Activated CD8-positive, alpha-beta T cell treated with anti-CD3 and anti-CD28 coated beads, Interleukin-2, amount 10 ng/mL, durations not matched to agents 7 days and 5 days (primary cell): ENCODE measurements around the gene ZNF521. TPM values are rescaled to one million over a fixed set of nuclear protein-coding genes. Genes with fewer than 3 reads are reported as not detected.

Experiments used
- ATAC-seq: fragments of 150-1000 bp; cut with Tn5 transposase; one replicate; pipeline ENCODE4 v1.10.0; 2021; ENCODE audit warnings: moderate library complexity
- CTCF ChIA-PET: fragments of 350-600 bp; sonication (Branson Sonifier 250); formaldehyde crosslinking; loops from one replicate; lab custom pipeline; 2021; ENCODE audit warnings: antibody characterized with exemption; lab: Charles Lee
- POLR2A ChIA-PET: fragments of 350-600 bp; sonication (Branson Sonifier 250); formaldehyde crosslinking; loops from one replicate; lab custom pipeline; 2021; ENCODE audit warnings: antibody characterized with exemption; lab: Charles Lee
- DNase-seq: peaks from one replicate; pipeline ENCODE4 v3.0.0-alpha.2; 2020
- H3K27ac Mint-ChIP-seq: one replicate; pipeline ENCODE4 v1.8.0; 2021; ENCODE audit warnings: mild to moderate bottlenecking, mixed read lengths
- H3K27me3 Mint-ChIP-seq: one replicate; pipeline ENCODE4 v1.8.0; 2021; ENCODE audit warnings: low read depth, mixed read lengths
- H3K36me3 Mint-ChIP-seq: one replicate; pipeline ENCODE4 v1.8.0; 2021; ENCODE audit warnings: low read depth, mixed read lengths
- H3K4me1 Mint-ChIP-seq: one replicate; pipeline ENCODE4 v1.8.0; 2021; ENCODE audit warnings: low read depth, mixed read lengths
- H3K4me3 Mint-ChIP-seq: one replicate; pipeline ENCODE4 v1.8.0; 2021; ENCODE audit warnings: mild to moderate bottlenecking, mixed read lengths
- H3K9me3 Mint-ChIP-seq: one replicate; pipeline ENCODE4 v1.8.0; 2022; ENCODE audit warnings: mixed read lengths; ENCODE audit not compliant: insufficient read depth
- total RNA-seq, 2 experiments: library from RNA; stranded (reverse); gene quantifications; one replicate each; pipeline ENCODE4 v1.2.3, GENCODE V29; 2021

Gene ZNF521
- total RNA-seq, 2 experiments from 2014 or later: not detected

DNA sequence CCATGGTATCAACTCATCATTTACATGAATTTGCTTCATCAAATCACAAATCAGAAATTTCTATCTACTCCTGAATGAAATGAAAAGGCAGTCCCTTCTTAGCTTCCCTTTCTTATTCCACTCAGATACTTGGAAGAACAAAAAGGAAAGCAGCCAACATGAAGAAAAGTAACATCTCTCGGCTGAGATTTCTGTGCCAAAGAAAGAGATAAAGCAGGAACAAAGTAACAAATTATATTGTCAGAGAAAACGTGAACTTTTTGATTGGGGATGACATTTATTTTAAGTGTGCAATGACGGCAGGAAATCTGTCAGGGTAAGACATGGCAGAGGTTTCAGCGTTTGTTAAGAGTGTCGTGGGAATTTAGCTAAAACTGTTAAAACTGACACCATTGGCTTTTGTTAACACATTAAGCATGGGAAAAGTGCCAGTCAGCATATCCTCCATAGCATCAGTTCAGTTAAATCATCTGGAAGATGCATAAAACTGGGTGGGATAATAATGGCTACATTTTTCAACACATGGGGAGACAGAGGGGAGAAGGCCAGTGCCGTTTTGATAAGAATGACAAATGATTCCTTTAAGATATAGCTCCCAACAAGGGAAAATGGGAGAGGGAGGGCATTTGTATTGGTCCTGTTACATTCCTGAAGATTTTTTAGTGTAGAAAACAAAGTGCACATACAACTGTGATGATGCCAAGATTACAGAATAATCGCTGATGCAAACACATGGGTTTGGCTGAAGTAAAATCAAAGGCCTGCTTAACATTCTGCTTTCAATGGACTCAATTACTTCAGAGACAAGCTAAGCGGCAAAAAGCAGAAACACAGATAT, 211.6 kb downstream of the ZNF521 start:
- no peak for DNase-seq
- no peak overlapping the region for H3K27ac Mint-ChIP-seq
- ATAC-seq: no peak
- H3K4me1 Mint-ChIP-seq: no peaks in the 10 kb centered on the region
- CTCF ChIA-PET: interaction anchor here (0.7 kb wide), 1 partner anchor 195 kb away, joined by 3 read pairs; no protein-coding TSS in a partner anchor
- no peaks in the 10 kb centered on the region for H3K36me3 Mint-ChIP-seq
- POLR2A ChIA-PET: no interaction called here
- H3K9me3 Mint-ChIP-seq: no peaks in the 10 kb centered on the region
- H3K4me3 Mint-ChIP-seq: no peak overlapping the region
- no peaks in the 10 kb centered on the region for H3K27me3 Mint-ChIP-seq

DNA sequence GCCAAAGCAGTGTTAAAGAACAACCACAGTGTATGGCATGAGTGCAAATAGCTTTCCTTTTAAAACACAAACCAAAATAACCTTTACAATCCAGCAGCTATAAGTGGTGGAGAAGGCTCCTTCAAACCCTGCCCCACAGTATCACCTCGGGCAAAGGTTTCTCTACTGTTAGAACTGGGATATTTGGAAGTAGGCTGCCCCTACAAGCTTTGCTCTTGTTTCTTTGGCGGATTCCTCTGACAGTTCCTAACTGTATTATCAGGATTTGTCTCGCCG, 214.8 kb downstream of the ZNF521 start:
- no peaks in the 10 kb centered on the region for H3K4me1 Mint-ChIP-seq
- ATAC-seq: no peak
- CTCF ChIA-PET: no interaction called here
- no peak overlapping the region for H3K4me3 Mint-ChIP-seq
- H3K27me3 Mint-ChIP-seq: no peaks in the 10 kb centered on the region
- no peak overlapping the region for H3K27ac Mint-ChIP-seq
- no peak for DNase-seq
- no peaks in the 10 kb centered on the region for H3K36me3 Mint-ChIP-seq
- POLR2A ChIA-PET: no interaction called here
- H3K9me3 Mint-ChIP-seq: no peaks in the 10 kb centered on the region

DNA sequence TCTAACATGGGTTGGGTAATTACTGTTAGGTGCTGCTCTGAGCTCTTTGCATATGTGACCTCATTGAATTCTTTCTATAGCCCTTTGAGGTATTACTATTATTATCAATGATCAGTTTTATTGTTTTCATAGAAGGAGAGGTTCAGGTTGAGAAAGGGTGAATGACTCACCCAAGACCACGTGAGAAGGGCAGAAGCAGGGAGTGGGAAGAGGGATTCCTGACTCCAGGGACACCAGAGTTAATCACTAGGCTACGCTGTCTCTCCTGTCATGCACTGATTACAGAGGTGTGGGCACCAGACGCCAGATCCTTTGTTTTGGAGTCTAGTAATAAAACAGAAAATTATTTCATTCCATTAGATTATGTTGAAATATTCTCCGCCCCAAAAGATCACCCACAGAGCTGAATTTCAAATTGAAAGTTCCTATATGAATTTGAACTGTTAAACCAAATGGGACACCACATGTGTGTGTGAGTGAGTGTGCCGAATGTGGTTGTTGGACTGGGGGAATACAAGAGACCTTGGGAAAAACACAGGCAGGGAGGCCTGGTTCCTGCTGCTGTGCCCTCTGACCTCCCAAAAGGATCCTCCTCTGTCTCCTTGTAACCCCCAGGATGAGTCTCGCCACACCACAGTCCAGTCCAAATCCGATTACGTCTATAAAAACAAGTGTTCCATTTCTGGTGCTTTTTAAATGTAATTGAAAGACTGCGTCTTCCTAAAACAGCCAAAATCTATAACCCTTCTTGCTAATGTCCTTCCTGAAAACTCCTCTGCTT, 215.4 kb downstream of the ZNF521 start:
- H3K36me3 Mint-ChIP-seq: no peaks in the 10 kb centered on the region
- no peaks in the 10 kb centered on the region for H3K4me1 Mint-ChIP-seq
- no peak for ATAC-seq
- no peak overlapping the region for H3K4me3 Mint-ChIP-seq
- CTCF ChIA-PET: no interaction called here
- H3K27ac Mint-ChIP-seq: no peak overlapping the region
- no peaks in the 10 kb centered on the region for H3K27me3 Mint-ChIP-seq
- DNase-seq: no peak
- H3K9me3 Mint-ChIP-seq: no peaks in the 10 kb centered on the region
- POLR2A ChIA-PET: no interaction called here

DNA sequence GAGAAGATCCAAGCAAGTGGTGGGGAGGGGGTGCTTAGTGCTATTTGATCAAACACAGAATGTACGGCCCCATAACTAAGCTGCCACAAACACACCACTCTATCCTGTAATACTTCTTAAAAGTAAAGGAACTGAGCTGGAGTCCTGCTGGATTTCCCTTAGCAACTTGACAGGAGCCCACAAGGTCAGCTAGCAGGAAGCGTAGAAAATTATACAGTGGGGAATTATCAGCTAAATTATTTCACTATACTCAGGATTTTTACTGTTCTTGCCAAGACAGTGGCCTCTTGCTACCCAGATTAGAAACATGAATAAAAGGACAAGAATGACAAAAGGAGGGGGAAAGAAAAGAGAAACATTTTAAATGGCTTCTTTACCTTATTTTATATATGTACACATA, 217.1 kb downstream of the ZNF521 start:
- Mint-ChIP-seq H3K27me3 (no peaks in the 10 kb centered on the region), H3K4me1 (no peaks in the 10 kb centered on the region), H3K36me3 (no peaks in the 10 kb centered on the region), H3K27ac (no peak overlapping the region), H3K4me3 (no peak overlapping the region), H3K9me3 (no peaks in the 10 kb centered on the region)
- ChIA-PET CTCF (no interaction called here), POLR2A (no interaction called here)
- ATAC-seq (no peak), DNase-seq (no peak)

DNA sequence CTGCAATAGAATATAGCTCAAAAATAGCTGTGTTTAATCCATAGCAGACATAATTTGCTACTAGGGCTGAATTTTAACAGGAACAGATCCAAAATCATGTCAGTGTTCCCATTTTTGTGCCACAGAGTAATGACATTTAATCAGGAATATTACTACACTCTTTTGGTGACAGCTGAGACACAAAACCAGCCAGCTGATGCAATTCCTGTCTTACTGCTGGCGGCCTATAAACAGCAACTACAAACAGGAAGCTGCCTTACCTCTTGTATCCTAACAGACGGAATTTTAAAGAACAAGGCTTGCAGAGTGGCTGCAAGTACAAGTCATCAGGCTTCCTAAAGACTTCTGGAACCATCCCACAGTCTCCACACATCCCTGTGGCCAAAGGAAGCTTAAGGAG, 218.1 kb downstream of the ZNF521 start:
- Mint-ChIP-seq H3K36me3 (no peaks in the 10 kb centered on the region), H3K9me3 (no peaks in the 10 kb centered on the region), H3K4me1 (no peaks in the 10 kb centered on the region), H3K27me3 (no peaks in the 10 kb centered on the region), H3K27ac (no peak overlapping the region), H3K4me3 (no peak overlapping the region)
- no peak for DNase-seq
- ChIA-PET POLR2A (no interaction called here), CTCF (no interaction called here)
- no peak for ATAC-seq

DNA sequence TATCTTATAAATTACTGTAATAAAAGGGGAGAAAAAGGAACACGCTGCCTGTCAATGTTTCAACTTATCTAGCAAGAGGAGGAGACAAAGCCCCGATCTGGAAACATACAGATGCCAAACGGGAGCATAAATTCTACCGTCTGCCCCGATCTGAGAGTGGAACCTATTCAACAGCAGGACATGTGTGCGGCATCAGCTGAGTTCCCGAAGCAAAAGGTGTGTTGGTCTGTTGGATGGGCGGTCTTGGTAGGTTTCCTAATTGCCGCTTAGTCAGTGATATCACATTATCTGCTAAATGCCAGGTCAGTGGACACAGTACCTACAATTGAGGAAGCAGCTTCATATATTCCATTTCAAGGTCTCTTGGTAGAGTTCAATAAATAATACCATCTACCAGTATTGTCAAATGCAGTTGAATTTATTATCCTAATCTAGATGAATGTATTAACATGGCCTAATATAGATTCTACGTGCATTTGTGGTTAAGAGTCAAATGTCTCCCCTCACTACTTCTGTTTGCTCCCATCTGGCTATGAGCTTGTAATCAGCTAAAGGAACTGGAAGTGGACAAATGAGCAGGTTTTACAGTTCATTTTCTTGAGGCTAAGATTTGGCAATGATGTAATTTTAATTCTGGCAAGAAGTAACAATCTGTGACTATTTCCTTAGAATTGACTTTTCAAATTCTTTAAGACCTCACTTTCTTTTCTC, 219.0 kb downstream of the ZNF521 start:
- Mint-ChIP-seq H3K27ac (no peak overlapping the region), H3K4me1 (no peaks in the 10 kb centered on the region), H3K4me3 (no peak overlapping the region), H3K36me3 (no peaks in the 10 kb centered on the region), H3K27me3 (no peaks in the 10 kb centered on the region), H3K9me3 (no peaks in the 10 kb centered on the region)
- ATAC-seq (no peak), DNase-seq (no peak)
- CTCF ChIA-PET: no interaction called here
- POLR2A ChIA-PET: no interaction called here

DNA sequence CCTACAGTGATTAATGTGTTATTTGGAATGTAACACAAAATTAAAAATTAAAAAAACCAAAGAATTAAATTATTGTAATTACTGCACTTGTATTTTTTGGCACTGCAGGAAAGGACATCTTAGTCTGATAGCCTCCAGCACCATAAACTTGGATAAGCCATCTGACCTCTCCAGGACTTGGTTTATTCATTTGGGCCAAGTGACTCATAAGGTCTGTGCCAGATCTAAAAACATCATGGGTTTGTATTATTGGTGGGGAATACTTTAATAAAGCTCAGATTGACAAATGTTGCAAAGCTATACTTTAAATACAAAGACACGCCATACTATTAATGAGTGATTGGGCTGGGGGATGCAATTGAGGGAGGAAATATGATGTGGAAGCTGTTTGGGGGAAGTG, 225.2 kb downstream of the ZNF521 start:
- no peak for ATAC-seq
- CTCF ChIA-PET: no interaction called here
- H3K4me1 Mint-ChIP-seq: no peaks in the 10 kb centered on the region

DNA sequence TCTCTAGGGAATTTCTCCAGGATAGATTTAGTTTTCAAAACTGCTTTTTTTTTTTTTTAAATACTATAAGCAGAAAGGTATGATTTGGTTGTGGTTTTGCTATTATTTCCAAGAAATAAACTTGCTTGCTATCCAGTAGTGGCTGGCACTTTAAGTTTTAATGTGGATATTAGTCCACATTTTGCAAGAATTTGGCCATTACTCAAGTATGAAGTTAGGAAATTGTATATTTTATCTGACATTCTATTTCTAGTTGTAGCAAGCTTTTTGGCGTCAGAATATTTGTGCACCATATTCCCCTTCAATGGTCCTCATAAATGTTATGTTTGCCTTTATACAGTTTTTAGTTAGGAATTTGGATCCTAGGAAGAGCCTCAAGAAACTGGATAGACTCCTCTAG, 226.3 kb downstream of the ZNF521 start:
- ATAC-seq (no peak), DNase-seq (no peak)
- Mint-ChIP-seq H3K9me3 (no peaks in the 10 kb centered on the region), H3K4me3 (no peak overlapping the region), H3K27me3 (peaks cover 2% of the 10 kb centered on the region), H3K4me1 (no peaks in the 10 kb centered on the region), H3K27ac (no peak overlapping the region), H3K36me3 (no peaks in the 10 kb centered on the region)
- POLR2A ChIA-PET: interaction anchor here (0.6 kb wide), 1 partner anchor 33 kb away, joined by 3 read pairs; no protein-coding TSS in a partner anchor
- CTCF ChIA-PET: no interaction called here

More for the DNA sequence above, 225.2 kb downstream of the ZNF521 start:
- H3K9me3 Mint-ChIP-seq: no peaks in the 10 kb centered on the region
- no peaks in the 10 kb centered on the region for H3K36me3 Mint-ChIP-seq
- POLR2A ChIA-PET: no interaction called here
- H3K4me3 Mint-ChIP-seq: no peak overlapping the region
- DNase-seq: no peak
- peaks cover 2% of the 10 kb centered on the region for H3K27me3 Mint-ChIP-seq
- no peak overlapping the region for H3K27ac Mint-ChIP-seq

DNA sequence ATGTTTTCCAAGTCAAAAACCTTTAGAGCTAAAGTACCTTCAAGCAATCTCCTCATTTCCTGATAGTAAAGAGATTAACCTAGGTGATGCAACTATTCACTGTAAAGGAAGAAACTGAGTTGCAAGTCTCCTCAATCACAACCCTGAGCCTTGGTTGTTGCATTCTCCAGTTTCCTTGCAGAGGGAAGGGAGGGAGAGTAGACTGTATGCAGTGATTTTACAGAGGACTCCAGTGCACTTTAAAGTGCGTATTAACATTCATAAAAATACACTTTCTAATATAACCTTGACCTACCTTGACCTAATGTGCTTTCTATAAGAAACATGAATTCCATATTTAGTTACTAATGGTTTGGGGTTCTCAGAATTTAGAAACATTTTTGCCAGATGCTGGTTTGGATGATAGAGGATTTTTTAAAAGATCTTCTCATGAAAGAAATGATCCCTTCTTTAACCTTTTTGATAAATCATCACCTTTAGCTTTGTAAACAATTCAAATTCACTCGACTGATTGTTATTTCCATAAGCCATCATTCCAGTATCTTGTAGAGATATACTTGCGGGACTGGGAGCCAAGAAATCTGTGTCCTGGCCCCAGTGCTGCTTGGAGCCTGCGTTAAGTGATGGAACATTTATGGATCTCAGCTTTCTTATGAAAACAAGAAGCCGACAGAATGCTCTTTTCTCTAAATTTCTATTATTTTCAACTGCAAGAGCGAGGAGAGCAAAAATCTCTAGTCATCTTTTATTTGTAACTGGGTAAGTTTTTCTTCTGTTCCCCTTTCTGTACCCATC, 228.3 kb downstream of the ZNF521 start:
- Mint-ChIP-seq H3K4me1 (no peaks in the 10 kb centered on the region), H3K27ac (no peak overlapping the region)
- no peak for DNase-seq

DNA sequence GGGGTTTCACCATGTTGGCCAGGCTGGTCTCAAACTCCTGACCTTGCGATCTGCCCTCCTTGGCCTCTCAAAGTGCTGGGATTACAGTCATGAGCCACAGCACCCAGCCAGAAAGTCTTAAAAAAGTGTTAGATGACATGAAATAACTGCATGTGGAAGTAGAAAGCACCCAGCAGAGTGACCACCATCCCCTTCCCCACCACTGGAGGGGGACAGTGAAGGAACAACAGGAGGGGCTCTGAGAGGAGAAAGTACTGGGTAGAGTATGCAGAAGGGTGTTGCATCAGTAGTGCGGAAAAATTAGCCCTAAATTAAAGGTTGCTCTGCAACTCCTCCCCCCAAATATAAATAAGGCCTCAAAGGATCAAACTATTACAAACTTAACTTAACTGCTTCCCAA, 230.5 kb downstream of the ZNF521 start:
- ChIA-PET POLR2A (no interaction called here), CTCF (interaction anchor here (0.8 kb wide), 1 partner anchor 548 kb away, joined by 3 read pairs; no protein-coding TSS in a partner anchor)
- Mint-ChIP-seq H3K4me1 (no peaks in the 10 kb centered on the region), H3K4me3 (no peak overlapping the region), H3K36me3 (no peaks in the 10 kb centered on the region), H3K27me3 (peaks cover 2% of the 10 kb centered on the region), H3K9me3 (no peaks in the 10 kb centered on the region), H3K27ac (no peak overlapping the region)
- no peak for ATAC-seq
- DNase-seq: no peak

More for the DNA sequence above, 228.3 kb downstream of the ZNF521 start:
- POLR2A ChIA-PET: no interaction called here
- H3K27me3 Mint-ChIP-seq: peaks cover 2% of the 10 kb centered on the region
- CTCF ChIA-PET: interaction anchor here (1.3 kb wide), 1 partner anchor 8 kb away, joined by 3 read pairs; no protein-coding TSS in a partner anchor
- ATAC-seq: no peak
- no peaks in the 10 kb centered on the region for H3K36me3 Mint-ChIP-seq
- no peak overlapping the region for H3K4me3 Mint-ChIP-seq
- H3K9me3 Mint-ChIP-seq: no peaks in the 10 kb centered on the region

DNA sequence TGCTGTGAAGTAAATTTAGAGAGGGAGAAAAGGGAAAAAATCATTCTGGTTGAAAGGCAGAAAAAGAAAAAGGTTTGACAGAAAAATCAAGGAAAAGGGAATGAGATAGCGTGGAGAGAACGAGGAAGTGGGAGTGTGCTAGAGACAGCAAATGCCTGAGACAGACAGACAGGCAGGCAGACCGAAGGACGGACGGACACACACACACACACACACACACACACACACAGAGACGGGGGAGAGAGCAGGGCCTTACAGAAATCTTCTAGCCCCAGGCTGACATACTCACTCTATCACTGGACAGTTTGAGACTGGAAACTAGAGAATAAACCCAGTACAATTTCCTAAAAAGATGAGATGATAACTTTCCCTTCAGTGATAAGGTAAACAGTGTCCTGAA, 238.4 kb downstream of the ZNF521 start:
- no peak for DNase-seq
- H3K27ac Mint-ChIP-seq: no peak overlapping the region
- no peak for ATAC-seq
- no peaks in the 10 kb centered on the region for H3K9me3 Mint-ChIP-seq
- no peaks in the 10 kb centered on the region for H3K36me3 Mint-ChIP-seq
- ChIA-PET CTCF (no interaction called here), POLR2A (no interaction called here)
- no peak overlapping the region for H3K4me3 Mint-ChIP-seq
- no peaks in the 10 kb centered on the region for H3K4me1 Mint-ChIP-seq
- no peaks in the 10 kb centered on the region for H3K27me3 Mint-ChIP-seq
